HCT116 (cell line): ENCODE results near the gene MPP1.

Experiments
- JUND ChIP-seq: IDR thresholded peaks from 2 replicates; pipeline ENCODE4 v1.6.1; 2012
- TCF7L2 ChIP-seq: IDR thresholded peaks from 2 replicates; pipeline ENCODE4 v1.7.0; 2011; ENCODE audit warnings: borderline replicate concordance, inconsistent platforms; ENCODE audit not compliant: insufficient read depth, insufficient read length; ENCODE audit errors: extremely low read depth
- TF ChIP-seq, protein P1 (sequence below), 3 experiments: fragments of 200-600 bp in 1 of 3; sonication (generic) in 1 of 3; IDR thresholded peaks in 2 of 3; conservative IDR thresholded peaks in 1 of 3; 2 replicates each; pipeline ENCODE4 v1.5.1; 2012 to 2017; ENCODE audit warnings: low read depth in 2 of 3, low read length in 2 of 3, antibody characterized with exemption in 1 of 3, borderline replicate concordance in 1 of 3, control low read depth in 1 of 3, mild to moderate bottlenecking in 1 of 3, mixed read lengths in 1 of 3, mixed run types in 1 of 3, moderate library complexity in 1 of 3; ENCODE audit not compliant: insufficient read depth in 1 of 3

DNA sequence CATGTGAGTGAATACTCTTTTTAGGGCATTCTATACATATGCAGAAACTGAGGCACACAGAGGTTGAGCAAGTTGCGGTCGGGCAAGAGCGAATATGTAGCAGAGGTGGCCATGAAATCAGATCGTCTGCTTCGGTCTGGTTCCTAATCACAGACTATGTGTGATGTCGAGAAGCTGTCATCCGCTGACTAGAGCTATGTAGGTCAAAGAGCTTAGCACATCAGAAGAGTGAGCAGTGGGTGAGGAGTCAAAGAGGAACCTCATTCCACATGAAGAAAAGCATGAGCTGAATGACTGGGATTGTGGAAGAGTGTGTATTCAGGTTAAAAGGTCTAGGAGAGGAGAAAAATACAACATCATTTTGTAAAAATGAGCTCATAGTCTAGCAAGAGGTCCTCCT, 73.4 kb downstream of the MPP1 start:
- TF ChIP-seq JUND (no peak), TCF7L2 (no peak)
- TF ChIP-seq, protein P1, sequence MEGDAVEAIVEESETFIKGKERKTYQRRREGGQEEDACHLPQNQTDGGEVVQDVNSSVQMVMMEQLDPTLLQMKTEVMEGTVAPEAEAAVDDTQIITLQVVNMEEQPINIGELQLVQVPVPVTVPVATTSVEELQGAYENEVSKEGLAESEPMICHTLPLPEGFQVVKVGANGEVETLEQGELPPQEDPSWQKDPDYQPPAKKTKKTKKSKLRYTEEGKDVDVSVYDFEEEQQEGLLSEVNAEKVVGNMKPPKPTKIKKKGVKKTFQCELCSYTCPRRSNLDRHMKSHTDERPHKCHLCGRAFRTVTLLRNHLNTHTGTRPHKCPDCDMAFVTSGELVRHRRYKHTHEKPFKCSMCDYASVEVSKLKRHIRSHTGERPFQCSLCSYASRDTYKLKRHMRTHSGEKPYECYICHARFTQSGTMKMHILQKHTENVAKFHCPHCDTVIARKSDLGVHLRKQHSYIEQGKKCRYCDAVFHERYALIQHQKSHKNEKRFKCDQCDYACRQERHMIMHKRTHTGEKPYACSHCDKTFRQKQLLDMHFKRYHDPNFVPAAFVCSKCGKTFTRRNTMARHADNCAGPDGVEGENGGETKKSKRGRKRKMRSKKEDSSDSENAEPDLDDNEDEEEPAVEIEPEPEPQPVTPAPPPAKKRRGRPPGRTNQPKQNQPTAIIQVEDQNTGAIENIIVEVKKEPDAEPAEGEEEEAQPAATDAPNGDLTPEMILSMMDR (IDR thresholded peaks at IDR 0.05 in 2 of 3, conservative IDR thresholded peaks at IDR 0.05 in 1 of 3; ENCODE audit: borderline replicate concordance in 1 of 3, insufficient read depth in 1 of 3, low read depth in 2 of 3, low read length in 2 of 3), result no peak
